ENCODE measurements around the gene PHLDA2.

PHLDA2 gene

DNA sequence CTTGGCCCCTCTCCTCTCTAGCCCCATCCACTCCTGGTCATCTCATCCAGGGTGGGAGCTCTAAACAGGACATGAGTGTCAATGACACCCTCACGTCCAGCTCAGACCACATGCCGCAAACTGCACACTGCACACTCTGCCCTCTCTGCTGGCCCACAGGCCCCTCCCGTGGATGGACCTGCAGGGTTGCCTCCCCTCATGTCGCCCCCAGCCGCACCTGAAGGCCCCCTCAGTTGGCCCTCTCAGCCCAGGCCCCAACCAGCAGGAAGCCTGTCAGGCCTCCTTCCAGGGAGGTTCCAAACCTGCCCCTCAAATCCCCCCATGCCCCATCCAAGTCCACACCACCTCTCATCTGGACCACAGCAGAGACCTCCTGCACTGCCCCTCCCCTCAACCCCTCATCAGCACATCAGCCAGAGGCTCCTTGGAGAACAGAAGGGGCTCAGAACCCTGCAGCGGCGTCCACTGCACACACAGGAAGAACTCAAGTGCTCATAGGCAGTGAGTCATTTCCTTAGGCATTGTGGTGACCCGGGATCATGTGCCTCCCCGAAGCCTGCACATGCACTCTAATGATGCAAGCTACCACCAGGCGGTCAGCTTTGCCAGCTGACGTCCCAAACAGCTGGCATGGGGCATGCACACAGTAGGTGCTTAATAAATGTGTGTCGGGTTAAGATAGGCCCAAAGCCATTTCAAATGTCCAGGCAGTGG is 30.7 kb downstream of the PHLDA2 start:
- in situ Hi-C loops (cut with MboI; ENCODE audit: low sequenced_read_pairs, unreplicated experiment): loop anchor here (10.0 kb wide), 1 partner anchor 364 kb away; no protein-coding TSS in a partner anchor
- TF ChIP-seq, protein P1, sequence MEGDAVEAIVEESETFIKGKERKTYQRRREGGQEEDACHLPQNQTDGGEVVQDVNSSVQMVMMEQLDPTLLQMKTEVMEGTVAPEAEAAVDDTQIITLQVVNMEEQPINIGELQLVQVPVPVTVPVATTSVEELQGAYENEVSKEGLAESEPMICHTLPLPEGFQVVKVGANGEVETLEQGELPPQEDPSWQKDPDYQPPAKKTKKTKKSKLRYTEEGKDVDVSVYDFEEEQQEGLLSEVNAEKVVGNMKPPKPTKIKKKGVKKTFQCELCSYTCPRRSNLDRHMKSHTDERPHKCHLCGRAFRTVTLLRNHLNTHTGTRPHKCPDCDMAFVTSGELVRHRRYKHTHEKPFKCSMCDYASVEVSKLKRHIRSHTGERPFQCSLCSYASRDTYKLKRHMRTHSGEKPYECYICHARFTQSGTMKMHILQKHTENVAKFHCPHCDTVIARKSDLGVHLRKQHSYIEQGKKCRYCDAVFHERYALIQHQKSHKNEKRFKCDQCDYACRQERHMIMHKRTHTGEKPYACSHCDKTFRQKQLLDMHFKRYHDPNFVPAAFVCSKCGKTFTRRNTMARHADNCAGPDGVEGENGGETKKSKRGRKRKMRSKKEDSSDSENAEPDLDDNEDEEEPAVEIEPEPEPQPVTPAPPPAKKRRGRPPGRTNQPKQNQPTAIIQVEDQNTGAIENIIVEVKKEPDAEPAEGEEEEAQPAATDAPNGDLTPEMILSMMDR (IDR thresholded peaks at IDR 0.05; ENCODE audit: borderline replicate concordance, control extremely low read depth, extremely low read depth, insufficient read depth, missing control alignments): no peak
- DNase-seq (ENCODE audit: low spot score): no peak

DNA sequence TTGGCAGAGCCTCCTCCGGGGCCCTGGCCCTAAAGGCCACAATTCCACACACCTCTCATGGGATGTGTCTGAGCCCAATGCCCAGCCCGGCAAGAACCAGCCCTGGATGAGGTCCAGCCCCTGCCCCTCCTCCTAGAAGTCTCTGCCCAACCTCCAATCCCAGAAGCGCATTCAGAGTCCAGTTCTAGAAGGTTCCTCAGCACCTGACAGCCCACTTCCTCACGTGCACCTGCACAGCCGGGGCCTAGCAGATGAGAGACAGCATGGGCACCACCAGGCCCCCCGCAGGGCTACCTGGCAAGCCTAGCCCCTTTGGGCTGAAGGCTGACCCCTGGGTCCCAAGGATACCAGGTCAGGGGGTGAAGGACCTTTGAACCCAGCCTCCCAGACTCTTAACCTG is 32.2 kb downstream of the PHLDA2 start:
- TF ChIP-seq, protein P1 (IDR thresholded peaks at IDR 0.05; ENCODE audit: borderline replicate concordance, control extremely low read depth, extremely low read depth, insufficient read depth, missing control alignments): no peak
- no peak for DNase-seq (ENCODE audit: low spot score)
- in situ Hi-C loops (cut with MboI; ENCODE audit: low sequenced_read_pairs, unreplicated experiment): loop anchor here (10.0 kb wide), 1 partner anchor 362 kb away; no protein-coding TSS in a partner anchor

DNA sequence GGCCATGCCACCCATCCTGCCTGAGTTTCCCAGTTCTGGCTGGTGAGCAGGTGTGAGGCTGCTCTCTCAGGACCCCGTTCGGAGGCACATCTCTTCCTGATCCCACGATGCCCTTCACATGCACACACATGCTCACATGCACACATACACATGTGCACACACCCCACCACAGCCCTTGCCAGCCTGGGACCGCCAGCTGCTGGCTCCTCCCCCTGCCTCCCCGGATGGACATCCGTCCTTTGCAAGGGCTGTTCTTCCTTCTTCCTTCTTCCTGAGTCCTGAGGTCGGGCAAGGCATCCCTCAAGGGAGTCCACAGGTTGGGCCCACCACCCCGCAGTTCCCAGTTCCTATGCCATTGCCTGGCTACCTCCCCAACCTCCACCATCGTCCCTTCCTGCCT is 33.2 kb downstream of the PHLDA2 start:
- TF ChIP-seq, protein P1 (IDR thresholded peaks at IDR 0.05; ENCODE audit: borderline replicate concordance, control extremely low read depth, extremely low read depth, insufficient read depth, missing control alignments): no peak
- DNase-seq (ENCODE audit: low spot score): no peak
- in situ Hi-C loops (cut with MboI; ENCODE audit: low sequenced_read_pairs, unreplicated experiment): loop anchor here (10.0 kb wide), 1 partner anchor 361 kb away; no protein-coding TSS in a partner anchor

DNA sequence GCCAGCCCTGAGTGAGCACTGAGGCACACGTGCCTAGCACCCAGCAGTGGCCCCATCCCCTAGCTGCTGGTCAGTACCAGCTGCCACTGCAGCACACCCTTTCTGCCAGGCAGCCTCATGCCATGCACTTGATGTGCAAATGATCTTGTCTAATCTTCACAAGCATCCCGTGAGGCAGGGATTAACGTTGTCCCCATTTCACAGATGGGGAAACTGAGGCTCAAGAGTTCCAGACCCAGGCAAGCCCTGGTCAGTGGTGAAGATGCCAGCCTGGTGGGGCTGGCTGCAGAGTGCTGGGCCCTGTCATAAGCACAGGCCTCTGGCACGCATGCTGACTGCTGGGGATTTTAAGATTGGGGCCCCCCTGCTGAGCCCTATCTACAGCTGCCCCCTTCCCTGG is 35.3 kb downstream of the PHLDA2 start:
- DNase-seq (ENCODE audit: low spot score): no peak
- TF ChIP-seq, protein P1 (IDR thresholded peaks at IDR 0.05; ENCODE audit: borderline replicate concordance, control extremely low read depth, extremely low read depth, insufficient read depth, missing control alignments): no peak
- in situ Hi-C loops (cut with MboI; ENCODE audit: low sequenced_read_pairs, unreplicated experiment): loop anchor here (10.0 kb wide), 1 partner anchor 359 kb away; no protein-coding TSS in a partner anchor

DNA sequence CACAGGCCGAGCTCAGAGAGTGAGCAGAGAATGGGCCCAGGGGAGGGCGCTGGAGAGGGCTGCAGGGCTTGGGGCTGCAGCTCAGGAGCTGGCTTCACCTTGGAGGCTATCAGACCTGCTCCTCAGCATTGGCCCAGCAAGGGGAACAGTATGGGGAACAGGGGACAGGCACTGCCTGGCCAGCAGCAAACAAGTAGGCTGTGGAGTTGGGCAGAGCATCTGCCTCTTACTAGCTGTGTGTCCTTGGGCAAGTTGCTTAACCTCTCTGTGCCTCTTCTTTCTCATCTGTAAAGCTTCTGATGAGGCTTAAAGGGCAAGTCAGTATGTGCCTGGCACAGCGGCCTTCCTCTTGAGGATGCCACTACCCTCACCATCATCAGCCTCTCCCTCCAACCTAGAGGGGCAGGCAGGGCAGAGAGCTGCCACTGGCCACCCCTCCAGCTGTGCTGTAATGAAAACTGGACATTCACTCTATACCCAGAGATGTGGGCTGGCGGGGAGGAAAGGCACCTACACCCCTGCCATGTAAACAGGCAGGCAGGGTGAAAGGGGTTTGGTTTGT is 36.2 kb downstream of the PHLDA2 start:
- TF ChIP-seq, protein P1 (IDR thresholded peaks at IDR 0.05; ENCODE audit: borderline replicate concordance, control extremely low read depth, extremely low read depth, insufficient read depth, missing control alignments): no peak
- in situ Hi-C loops (cut with MboI; ENCODE audit: low sequenced_read_pairs, unreplicated experiment): loop anchor here (10.0 kb wide), 1 partner anchor 358 kb away; no protein-coding TSS in a partner anchor
- no peak for DNase-seq (ENCODE audit: low spot score)

DNA sequence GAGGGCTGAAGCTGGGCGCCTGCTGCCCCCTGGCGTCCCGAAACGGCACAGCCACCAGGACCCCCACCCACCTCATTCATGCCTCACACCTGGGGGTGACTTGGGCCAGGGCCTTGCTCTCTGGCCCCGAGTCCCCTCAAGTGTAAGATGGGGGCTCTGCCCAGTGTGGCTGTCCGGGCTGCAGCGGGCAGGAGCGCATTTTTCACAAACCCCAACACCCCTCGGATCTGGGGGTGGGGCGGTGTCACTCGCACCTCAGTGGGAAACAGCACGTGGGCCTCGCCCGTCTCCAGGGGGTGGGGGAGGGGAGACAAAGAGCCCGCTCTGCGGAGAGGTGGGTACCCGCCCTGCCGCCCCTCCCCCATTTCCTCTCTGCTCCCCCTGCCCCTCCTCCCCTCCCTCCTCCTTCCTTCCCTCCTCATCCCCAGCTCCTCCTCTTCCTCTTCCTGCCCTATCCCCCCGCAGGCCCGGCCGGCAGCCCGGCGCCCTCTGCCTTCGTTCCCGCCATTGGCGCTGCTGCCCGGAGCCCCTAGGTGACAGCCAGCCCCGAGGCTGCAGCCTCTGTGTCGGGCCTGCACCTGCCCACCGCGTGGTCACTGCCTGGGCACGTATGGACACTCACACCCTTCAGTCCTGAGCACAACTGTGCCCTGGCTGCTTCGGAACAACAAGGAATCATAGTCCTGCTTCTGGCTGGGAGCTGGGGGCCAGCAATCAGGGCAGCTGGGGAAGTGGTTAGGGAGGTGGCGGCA is 36.8 kb downstream of the PHLDA2 start:
- in situ Hi-C loops (cut with MboI; ENCODE audit: low sequenced_read_pairs, unreplicated experiment): loop anchor here (10.0 kb wide), 1 partner anchor 358 kb away; no protein-coding TSS in a partner anchor
- TF ChIP-seq, protein P1 (IDR thresholded peaks at IDR 0.05; ENCODE audit: borderline replicate concordance, control extremely low read depth, extremely low read depth, insufficient read depth, missing control alignments): peak; percentile 89
- peak; percentile 85 for DNase-seq (ENCODE audit: low spot score)

Data from GM13976 (cell line).